Measurements from ENCODE around the gene TRMT1.

Gene TRMT1

GRCh38 chr19:13162724-13163608 is 46.4 kb upstream of the TRMT1 start:
- CTCF ChIA-PET, result interaction anchor here (1.3 kb wide), 1 partner anchor 13 kb away, joined by 3 read pairs; the partner anchor contains the start of genes IER2 and STX10
- POLR2A ChIA-PET, result interaction anchor here (0.8 to 5.0 kb wide), 12 partner anchors 8 to 1351 kb away, joined by 3 to 66 read pairs (median 4); partner anchors contain the start of genes IER2, NACC1 and STX10
- DNase-seq (ENCODE audit: extremely low spot score), result peak; percentile 91
- TF ChIP-seq FOXA1 (IDR thresholded peaks at IDR 0.05) (no peak), PKNOX1 (IDR thresholded peaks at IDR 0.05) (peak; percentile 95), L3MBTL2 (conservative IDR thresholded peaks at IDR 0.05) (peak; percentile 50)

- ChIA-PET CTCF (no interaction called here), POLR2A (interaction anchor here (5.0 kb wide), 1 partner anchor 8 kb away, joined by 66 read pairs; no protein-coding TSS in a partner anchor)
- no peak for TF ChIP-seq LEF1 (IDR thresholded peaks at IDR 0.05; ENCODE audit: borderline replicate concordance)
- TF ChIP-seq ELF4 (IDR thresholded peaks at IDR 0.05), result no peak
- TF ChIP-seq NFRKB (IDR thresholded peaks at IDR 0.05), result no peak
- no peak for TF ChIP-seq BHLHE40 (IDR thresholded peaks at IDR 0.05; ENCODE audit: borderline replicate concordance)
- TF ChIP-seq SP1 (IDR thresholded peaks at IDR 0.05), result no peak
- no peak for TF ChIP-seq CTBP1 (IDR thresholded peaks at IDR 0.05; ENCODE audit: borderline replicate concordance)
- TF ChIP-seq L3MBTL2 (conservative IDR thresholded peaks at IDR 0.05), result no peak
- no peak for TF ChIP-seq TARDBP (IDR thresholded peaks at IDR 0.05)
- no peak for TF ChIP-seq HDGF (IDR thresholded peaks at IDR 0.05; ENCODE audit: borderline replicate concordance)
- DNase-seq (ENCODE audit: extremely low spot score), result no peak
These were observed 44.0 kb upstream of the TRMT1 start for GRCh38 chr19:13160557-13160956.

- ChIA-PET CTCF (no interaction called here), POLR2A (no interaction called here)
- no peak for TF ChIP-seq BHLHE40 (IDR thresholded peaks at IDR 0.05; ENCODE audit: borderline replicate concordance)
- no peak for TF ChIP-seq L3MBTL2 (conservative IDR thresholded peaks at IDR 0.05)
- TF ChIP-seq FOXM1 (IDR thresholded peaks at IDR 0.05; ENCODE audit: borderline replicate concordance), result no peak
- no peak for TF ChIP-seq FOXK2 (IDR thresholded peaks at IDR 0.05)
- TF ChIP-seq SUZ12 (IDR thresholded peaks at IDR 0.05), result no peak
- no peak for TF ChIP-seq SP1 (IDR thresholded peaks at IDR 0.05)
- DNase-seq (ENCODE audit: extremely low spot score), result no peak
These were observed 43.2 kb upstream of the TRMT1 start for GRCh38 chr19:13159713-13160112.

GRCh38 chr19:13155472-13156359 is 39.2 kb upstream of the TRMT1 start:
- POLR2A ChIA-PET, result interaction anchor here (0.6 to 2.0 kb wide), 7 partner anchors 8 to 39 kb away, joined by 3 to 14 read pairs (median 4); partner anchors contain the start of gene NACC1
- CTCF ChIA-PET, result interaction anchor here (1.0 kb wide), 1 partner anchor 85 kb away, joined by 3 read pairs; no protein-coding TSS in a partner anchor
- no peak for DNase-seq (ENCODE audit: extremely low spot score)
- TF ChIP-seq TARDBP (IDR thresholded peaks at IDR 0.05) (no peak), FOXM1 (IDR thresholded peaks at IDR 0.05; ENCODE audit: borderline replicate concordance) (no peak), SUZ12 (IDR thresholded peaks at IDR 0.05) (no peak), SP1 (IDR thresholded peaks at IDR 0.05) (no peak), NFRKB (IDR thresholded peaks at IDR 0.05) (no peak)

GRCh38 chr19:13154911-13155471 is 38.5 kb upstream of the TRMT1 start:
- TF ChIP-seq SP1 (IDR thresholded peaks at IDR 0.05) (no peak), FOXK2 (IDR thresholded peaks at IDR 0.05) (no peak), FOXM1 (IDR thresholded peaks at IDR 0.05; ENCODE audit: borderline replicate concordance) (no peak), ZNF384 (IDR thresholded peaks at IDR 0.05) (no peak), TARDBP (IDR thresholded peaks at IDR 0.05) (no peak), FOXA1 (IDR thresholded peaks at IDR 0.05) (no peak), HDGF (IDR thresholded peaks at IDR 0.05; ENCODE audit: borderline replicate concordance) (no peak), L3MBTL2 (conservative IDR thresholded peaks at IDR 0.05) (no peak), NFRKB (IDR thresholded peaks at IDR 0.05) (no peak), ARNT (IDR thresholded peaks at IDR 0.05) (no peak), LEF1 (IDR thresholded peaks at IDR 0.05; ENCODE audit: borderline replicate concordance) (no peak)
- no peak for DNase-seq (ENCODE audit: extremely low spot score)
- POLR2A ChIA-PET, result interaction anchor here (0.6 to 2.0 kb wide), 6 partner anchors 8 to 40 kb away, joined by 3 to 14 read pairs (median 4); partner anchors contain the start of gene NACC1
- CTCF ChIA-PET, result interaction anchor here (1.0 kb wide), 1 partner anchor 86 kb away, joined by 3 read pairs; no protein-coding TSS in a partner anchor

- DNase-seq (ENCODE audit: extremely low spot score), result no peak
- POLR2A ChIA-PET, result interaction anchor here (1.0 to 2.0 kb wide), 5 partner anchors 9 to 41 kb away, joined by 4 to 14 read pairs (median 5); no protein-coding TSS in a partner anchor
- CTCF ChIA-PET, result interaction anchor here (0.5 to 1.0 kb wide), 2 partner anchors 87 to 141 kb away, joined by 3 read pairs; no protein-coding TSS in a partner anchor
- TF ChIP-seq TARDBP (IDR thresholded peaks at IDR 0.05) (no peak), FOXM1 (IDR thresholded peaks at IDR 0.05; ENCODE audit: borderline replicate concordance) (no peak), SUZ12 (IDR thresholded peaks at IDR 0.05) (no peak), BHLHE40 (IDR thresholded peaks at IDR 0.05; ENCODE audit: borderline replicate concordance) (no peak), L3MBTL2 (conservative IDR thresholded peaks at IDR 0.05) (no peak), FOXA1 (IDR thresholded peaks at IDR 0.05) (no peak), SP1 (IDR thresholded peaks at IDR 0.05) (no peak), ARNT (IDR thresholded peaks at IDR 0.05) (no peak), CTBP1 (IDR thresholded peaks at IDR 0.05; ENCODE audit: borderline replicate concordance) (no peak), HDGF (IDR thresholded peaks at IDR 0.05; ENCODE audit: borderline replicate concordance) (no peak), ELF4 (IDR thresholded peaks at IDR 0.05) (no peak), LEF1 (IDR thresholded peaks at IDR 0.05; ENCODE audit: borderline replicate concordance) (no peak), ZNF384 (IDR thresholded peaks at IDR 0.05) (no peak), NFRKB (IDR thresholded peaks at IDR 0.05) (no peak), PKNOX1 (IDR thresholded peaks at IDR 0.05) (no peak), FOXK2 (IDR thresholded peaks at IDR 0.05) (no peak)
These were observed 37.8 kb upstream of the TRMT1 start for GRCh38 chr19:13154241-13154778.
